Lower leg skin (tissue), 3 donors: ENCODE results near the gene RAVER2.
"Not testable (repeated sequence)": the region's sequence is repeated elsewhere in the genome, so short reads cannot be mapped to it uniquely, and the experiment has no call there.

Experiments
- POLR2A ChIP-seq, 2 donors: fragments of 450-650 bp; IDR thresholded peaks; one replicate each; pipeline ENCODE4 v1.6.1; 2016 to 2017; ENCODE audit warnings: antibody characterized with exemption in 2 of 2, mild to moderate bottlenecking in 1 of 2, moderate library complexity in 1 of 2
- TF ChIP-seq, protein P1 (sequence below), 3 donors: fragments of 450-650 bp; IDR thresholded peaks; one replicate each; pipeline ENCODE4 v1.5.1; 2016; ENCODE audit warnings: antibody characterized with exemption in 3 of 3, mild to moderate bottlenecking in 3 of 3, moderate library complexity in 2 of 3

GRCh38 chr1:64782044-64782443, 37.2 kb downstream of the RAVER2 start:
- TF ChIP-seq, protein P1, sequence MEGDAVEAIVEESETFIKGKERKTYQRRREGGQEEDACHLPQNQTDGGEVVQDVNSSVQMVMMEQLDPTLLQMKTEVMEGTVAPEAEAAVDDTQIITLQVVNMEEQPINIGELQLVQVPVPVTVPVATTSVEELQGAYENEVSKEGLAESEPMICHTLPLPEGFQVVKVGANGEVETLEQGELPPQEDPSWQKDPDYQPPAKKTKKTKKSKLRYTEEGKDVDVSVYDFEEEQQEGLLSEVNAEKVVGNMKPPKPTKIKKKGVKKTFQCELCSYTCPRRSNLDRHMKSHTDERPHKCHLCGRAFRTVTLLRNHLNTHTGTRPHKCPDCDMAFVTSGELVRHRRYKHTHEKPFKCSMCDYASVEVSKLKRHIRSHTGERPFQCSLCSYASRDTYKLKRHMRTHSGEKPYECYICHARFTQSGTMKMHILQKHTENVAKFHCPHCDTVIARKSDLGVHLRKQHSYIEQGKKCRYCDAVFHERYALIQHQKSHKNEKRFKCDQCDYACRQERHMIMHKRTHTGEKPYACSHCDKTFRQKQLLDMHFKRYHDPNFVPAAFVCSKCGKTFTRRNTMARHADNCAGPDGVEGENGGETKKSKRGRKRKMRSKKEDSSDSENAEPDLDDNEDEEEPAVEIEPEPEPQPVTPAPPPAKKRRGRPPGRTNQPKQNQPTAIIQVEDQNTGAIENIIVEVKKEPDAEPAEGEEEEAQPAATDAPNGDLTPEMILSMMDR (IDR thresholded peaks at IDR 0.05): not testable (repeated sequence)
- not testable (repeated sequence) for TF ChIP-seq POLR2A (IDR thresholded peaks at IDR 0.05)
